ENCODE results near the gene CENPT.

Gene CENPT

GRCh38 chr16:67847064-67847861 lies at the start of gene CENPT:
Gene CENPT, minus strand, starts transcription at chr16:67847693. Its CDS starts 13,834 bp downstream, at chr16:67833859.
- DNase-seq (ENCODE audit: extremely low read depth in 1 of 2, low read depth in 1 of 2), result no peak

GRCh38 chr16:67897231-67897630 lies 49.7 kb upstream of the CENPT start:
- DNase-seq (ENCODE audit: extremely low read depth in 1 of 2, low read depth in 1 of 2), result no peak

- no peak for DNase-seq (ENCODE audit: extremely low read depth in 1 of 2, low read depth in 1 of 2)
These were observed 46.4 kb upstream of the CENPT start for GRCh38 chr16:67893743-67894399.

GRCh38 chr16:67892899-67893742 lies 45.6 kb upstream of the CENPT start, which contains the start of gene PSKH1:
Gene PSKH1, plus strand, starts transcription at chr16:67893254. Its CDS starts 15,496 bp downstream, at chr16:67908750.
- peak; percentile 83 to 90 for DNase-seq (ENCODE audit: extremely low read depth in 1 of 2, low read depth in 1 of 2)

- DNase-seq (ENCODE audit: extremely low read depth in 1 of 2, low read depth in 1 of 2), result no peak
These were observed 44.9 kb upstream of the CENPT start for GRCh38 chr16:67892375-67892774.

- DNase-seq (ENCODE audit: extremely low read depth in 1 of 2, low read depth in 1 of 2), result no peak
These were observed 40.8 kb upstream of the CENPT start for GRCh38 chr16:67888331-67888730.

- DNase-seq (ENCODE audit: extremely low read depth in 1 of 2, low read depth in 1 of 2), result no peak
These were observed 38.9 kb upstream of the CENPT start for GRCh38 chr16:67886387-67886786.

- DNase-seq (ENCODE audit: extremely low read depth in 1 of 2, low read depth in 1 of 2), result no peak
These were observed 38.5 kb upstream of the CENPT start for GRCh38 chr16:67885976-67886375.

GRCh38 chr16:67885545-67885944 lies 38.1 kb upstream of the CENPT start:
- no peak for DNase-seq (ENCODE audit: extremely low read depth in 1 of 2, low read depth in 1 of 2)

- no peak for DNase-seq (ENCODE audit: extremely low read depth in 1 of 2, low read depth in 1 of 2)
These were observed 37.2 kb upstream of the CENPT start, which contains the start of gene NRN1L for GRCh38 chr16:67884684-67885083. Gene NRN1L, plus strand, starts transcription at chr16:67884885. Its CDS starts 19 bp downstream, at chr16:67884904.

- peak; percentile 22 to 71 for DNase-seq (ENCODE audit: extremely low read depth in 1 of 2, low read depth in 1 of 2)
These were observed 36.4 kb upstream of the CENPT start for GRCh38 chr16:67883872-67884261.

GRCh38 chr16:67883146-67883871 lies 35.8 kb upstream of the CENPT start:
- DNase-seq (ENCODE audit: extremely low read depth in 1 of 2, low read depth in 1 of 2), result no peak

- DNase-seq (ENCODE audit: extremely low read depth in 1 of 2, low read depth in 1 of 2), result no peak
These were observed 35.1 kb upstream of the CENPT start for GRCh38 chr16:67882374-67883145.

- DNase-seq (ENCODE audit: extremely low read depth in 1 of 2, low read depth in 1 of 2), result no peak
These were observed 34.2 kb upstream of the CENPT start for GRCh38 chr16:67881621-67882161.

GRCh38 chr16:67880584-67880983 lies 33.1 kb upstream of the CENPT start:
- DNase-seq (ENCODE audit: extremely low read depth in 1 of 2, low read depth in 1 of 2), result no peak

- no peak for DNase-seq (ENCODE audit: extremely low read depth in 1 of 2, low read depth in 1 of 2)
These were observed 32.4 kb upstream of the CENPT start for GRCh38 chr16:67879936-67880335.

- DNase-seq (ENCODE audit: extremely low read depth in 1 of 2, low read depth in 1 of 2), result no peak
These were observed 32.0 kb upstream of the CENPT start for GRCh38 chr16:67879462-67879861.

- DNase-seq (ENCODE audit: extremely low read depth in 1 of 2, low read depth in 1 of 2), result no peak
These were observed 31.4 kb upstream of the CENPT start for GRCh38 chr16:67878846-67879245.

GRCh38 chr16:67878232-67878631 lies 30.7 kb upstream of the CENPT start:
- no peak for DNase-seq (ENCODE audit: extremely low read depth in 1 of 2, low read depth in 1 of 2)

Data from activated CD8-positive, alpha-beta memory T cell treated with anti-CD3 and anti-CD28 coated beads for 1 hour (primary cell).